H9 (cell line): Measurements from ENCODE around the gene MKI67. TPM values are rescaled to one million over a fixed set of nuclear protein-coding genes. Genes with fewer than 3 reads are reported as not detected.

Experiments used
- DNase-seq: peaks from one replicate; pipeline ENCODE4 v3.0.0-alpha.2; 2017
- H2AFZ ChIP-seq: one replicate; pipeline ENCODE4 v1.6.1; 2013; ENCODE audit warnings: mild to moderate bottlenecking, low read length, control low read depth, moderate library complexity
- H2AK5ac ChIP-seq: 2 replicates; pipeline ENCODE4 v1.6.1; 2013; ENCODE audit warnings: low read length, control low read depth, mixed read lengths; ENCODE audit not compliant: insufficient read length
- H2BK120ac ChIP-seq: one replicate; pipeline ENCODE4 v1.6.1; 2013; ENCODE audit warnings: low read depth, mild to moderate bottlenecking, low read length, control low read depth, inconsistent platforms; ENCODE audit not compliant: poor library complexity, severe bottlenecking
- H2BK12ac ChIP-seq: 2 replicates; pipeline ENCODE4 v1.6.1; 2013; ENCODE audit warnings: low read length, control low read depth, mixed read lengths, low read depth; ENCODE audit not compliant: insufficient read length
- H2BK15ac ChIP-seq: 2 replicates; pipeline ENCODE4 v1.6.1; 2013; ENCODE audit warnings: low read depth, low read length, control low read depth
- H2BK20ac ChIP-seq: one replicate; pipeline ENCODE4 v1.6.1; 2013; ENCODE audit warnings: low read depth, mild to moderate bottlenecking, low read length, control low read depth, inconsistent platforms; ENCODE audit not compliant: poor library complexity, severe bottlenecking
- H2BK5ac ChIP-seq: 2 replicates; pipeline ENCODE4 v1.6.1; 2013; ENCODE audit warnings: low read length, control low read depth, mixed read lengths; ENCODE audit not compliant: insufficient read length
- H3K14ac ChIP-seq: 2 replicates; pipeline ENCODE4 v1.6.1; 2013; ENCODE audit warnings: low read length, control low read depth; ENCODE audit not compliant: insufficient read depth
- H3K18ac ChIP-seq: 2 replicates; pipeline ENCODE4 v1.6.1; 2013; ENCODE audit warnings: low read depth, mild to moderate bottlenecking, mixed read lengths, low read length, control low read depth; ENCODE audit not compliant: insufficient read length
- H3K23ac ChIP-seq: 2 replicates; pipeline ENCODE4 v1.6.1; 2013; ENCODE audit warnings: low read length, control low read depth, mixed read lengths, low read depth; ENCODE audit not compliant: insufficient read length
- H3K23me2 ChIP-seq: 2 replicates; pipeline ENCODE4 v1.6.1; 2013; ENCODE audit warnings: low read depth, mild to moderate bottlenecking, mixed read lengths, low read length, control low read depth; ENCODE audit not compliant: insufficient read length, poor library complexity, severe bottlenecking
- H3K27ac ChIP-seq: 2 replicates; pipeline ENCODE4 v1.5.1; 2013; ENCODE audit warnings: low read length, control low read depth, mixed read lengths, low read depth; ENCODE audit not compliant: insufficient read length
- H3K27me3 ChIP-seq: 2 replicates; pipeline ENCODE4 v1.6.1; 2013; ENCODE audit warnings: low read length, control low read depth, inconsistent platforms; ENCODE audit not compliant: insufficient read depth
- H3K4ac ChIP-seq: 2 replicates; pipeline ENCODE4 v1.6.1; 2013; ENCODE audit warnings: low read depth, mild to moderate bottlenecking, control low read depth, inconsistent platforms, low read length, moderate library complexity
- H3K4me1 ChIP-seq: 2 replicates; pipeline ENCODE4 v1.6.1; 2013; ENCODE audit warnings: low read length, control low read depth, inconsistent platforms; ENCODE audit not compliant: insufficient read depth
- H3K4me2 ChIP-seq: 2 replicates; pipeline ENCODE4 v1.6.1; 2013; ENCODE audit warnings: low read length, control low read depth, mixed read lengths; ENCODE audit not compliant: insufficient read length, insufficient read depth
- H3K56ac ChIP-seq: 2 replicates; pipeline ENCODE4 v1.6.1; 2013; ENCODE audit warnings: low read depth, mild to moderate bottlenecking, mixed read lengths, low read length, control low read depth; ENCODE audit not compliant: insufficient read length
- H3K79me1 ChIP-seq: 2 replicates; pipeline ENCODE4 v1.6.1; 2013; ENCODE audit warnings: low read depth, mild to moderate bottlenecking, moderate library complexity, low read length, control low read depth, inconsistent platforms; ENCODE audit not compliant: insufficient read depth, poor library complexity, severe bottlenecking
- H3K79me2 ChIP-seq: 2 replicates; pipeline ENCODE4 v1.6.1; 2013; ENCODE audit warnings: low read length, control low read depth, inconsistent platforms; ENCODE audit not compliant: insufficient read depth
- H3K9ac ChIP-seq: 2 replicates; pipeline ENCODE4 v1.6.1; 2013; ENCODE audit warnings: low read length, control low read depth, mixed read lengths; ENCODE audit not compliant: insufficient read length; ENCODE audit errors: extremely low read depth
- H3K9me3 ChIP-seq: one replicate; pipeline ENCODE4 v1.6.1; 2013; ENCODE audit warnings: low read depth, low read length, inconsistent platforms; ENCODE audit not compliant: control insufficient read depth
- H3T11ph ChIP-seq: one replicate; pipeline ENCODE4 v1.6.1; 2013; ENCODE audit warnings: mild to moderate bottlenecking, low read length, control low read depth, inconsistent platforms
- H4K20me1 ChIP-seq: one replicate; pipeline ENCODE4 v1.6.1; 2013; ENCODE audit not compliant: control insufficient read depth, insufficient read length, insufficient read depth
- H4K5ac ChIP-seq: 2 replicates; pipeline ENCODE4 v1.6.1; 2013; ENCODE audit warnings: low read depth, mild to moderate bottlenecking, mixed read lengths, low read length, control low read depth; ENCODE audit not compliant: insufficient read length
- H4K8ac ChIP-seq: replicated peaks from 2 replicates; pipeline ENCODE4 v1.6.1; 2013; ENCODE audit warnings: low read length, control low read depth, mixed read lengths, low read depth; ENCODE audit not compliant: insufficient read length
- H4K91ac ChIP-seq: 2 replicates; pipeline ENCODE4 v1.6.1; 2013; ENCODE audit warnings: low read depth, mild to moderate bottlenecking, moderate library complexity, mixed read lengths, low read length, control low read depth; ENCODE audit not compliant: insufficient read length
- H3K27ac Mint-ChIP-seq, 3 experiments: 2 replicates in 2 of 3; 3 replicates in 1 of 3; pipeline ENCODE4 v1.8.0; 2020 to 2021; ENCODE audit warnings: mixed read lengths in 3 of 3, mild to moderate bottlenecking in 1 of 3, moderate library complexity in 1 of 3
- H3K27me3 Mint-ChIP-seq: 2 replicates; pipeline ENCODE4 v1.8.0; 2021; ENCODE audit warnings: low read depth, mild to moderate bottlenecking, moderate library complexity, mixed read lengths
- H3K36me3 Mint-ChIP-seq, 3 experiments: 2 replicates in 2 of 3; 3 replicates in 1 of 3; pipeline ENCODE4 v1.8.0; 2020 to 2021; ENCODE audit warnings: low read depth in 3 of 3, mixed read lengths in 3 of 3; ENCODE audit not compliant: insufficient read depth in 1 of 3
- H3K4me1 Mint-ChIP-seq, 2 experiments: 2 replicates each; pipeline ENCODE4 v1.8.0; 2020; ENCODE audit warnings: mixed read lengths in 2 of 2
- H3K4me3 Mint-ChIP-seq, 2 experiments: 2 replicates in 1 of 2; 3 replicates in 1 of 2; pipeline ENCODE4 v1.8.0; 2020 to 2021; ENCODE audit warnings: mild to moderate bottlenecking in 2 of 2, mixed read lengths in 2 of 2, moderate library complexity in 1 of 2
- H3K9me3 Mint-ChIP-seq, 2 experiments: 2 replicates in 1 of 2; 3 replicates in 1 of 2; pipeline ENCODE4 v1.8.0; 2020; ENCODE audit warnings: mild to moderate bottlenecking in 2 of 2, mixed read lengths in 2 of 2, moderate library complexity in 1 of 2
- CTCF ChIP-seq: fragments of 200-600 bp; sonication (generic); conservative IDR thresholded peaks from 3 replicates; pipeline ENCODE4 v1.8.0; 2021; ENCODE audit warnings: antibody characterized with exemption, mild to moderate bottlenecking
- WGBS: extraction: QIAGEN DNeasy Blood & Tissue Kit; methylation state at CpG from one replicate; pipeline ENCODE4 v1.1.7; 2013; ENCODE audit warnings: missing lambda C conversion rate, low lambda C conversion rate, mixed read lengths; ENCODE audit not compliant: insufficient read length; ENCODE audit errors: extremely low coverage; 5-methylcytosine and 5-hydroxymethylcytosine counted together
- total RNA-seq: library from RNA; stranded (reverse); gene quantifications from 2 replicates; pipeline ENCODE4 v1.2.1, GENCODE V29; 2021

The MKI67 gene
- total RNA-seq, 1 experiment from 2014 or later, result 108 TPM

GRCh38 chr10:128103229-128103714, 23.0 kb downstream of the MKI67 start:
- Mint-ChIP-seq H3K27ac (no peak overlapping the region), H3K4me3 (no peak overlapping the region), H3K9me3 (no peaks in the 10 kb centered on the region), H3K36me3 (peaks cover 29 to 34% (median 33%) of the 10 kb centered on the region in 3 experiments; a peak in 6 of 7 replicates), H3K4me1 (no peaks in the 10 kb centered on the region), H3K27me3 (no peaks in the 10 kb centered on the region)
- Histone ChIP-seq H2AFZ (no peak overlapping the region), H3T11ph (no peak overlapping the region), H2BK120ac (no peak overlapping the region), H2BK20ac (no peak overlapping the region), H3K27ac (no peak overlapping the region), H4K8ac (no peak overlapping the region), H3K18ac (no peak overlapping the region), H3K79me1 (no peaks in the 10 kb centered on the region), H2BK5ac (no peak overlapping the region), H3K27me3 (no peaks in the 10 kb centered on the region), H2BK15ac (no peak overlapping the region), H4K20me1 (no peaks in the 10 kb centered on the region), H3K23me2 (peaks cover 2% of the 10 kb centered on the region), H3K23ac (no peak overlapping the region), H3K9me3 (no peaks in the 10 kb centered on the region), H3K56ac (no peak overlapping the region), H4K91ac (no peak overlapping the region), H2BK12ac (no peak overlapping the region), H3K79me2 (no peaks in the 10 kb centered on the region), H3K14ac (no peak overlapping the region), H3K4me1 (no peaks in the 10 kb centered on the region), H4K5ac (no peak overlapping the region), H3K4me2 (no peak overlapping the region), H2AK5ac (no peak overlapping the region), H3K9ac (no peak overlapping the region), H3K4ac (no peak overlapping the region)
- WGBS, result no CpG with 5 or more reads among the region's 8 CpGs
- TF ChIP-seq CTCF, result no peak
- DNase-seq, result no peak
